H9 (cell line): ENCODE measurements around the gene C14orf132. TPM values are rescaled to one million over a fixed set of nuclear protein-coding genes. Genes with fewer than 3 reads are reported as not detected.

Experiments
- DNase-seq: peaks from one replicate; pipeline ENCODE4 v3.0.0-alpha.2; 2017
- H2AFZ ChIP-seq: one replicate; pipeline ENCODE4 v1.6.1; 2013; ENCODE audit warnings: mild to moderate bottlenecking, low read length, control low read depth, moderate library complexity
- H2AK5ac ChIP-seq: 2 replicates; pipeline ENCODE4 v1.6.1; 2013; ENCODE audit warnings: low read length, control low read depth, mixed read lengths; ENCODE audit not compliant: insufficient read length
- H2BK120ac ChIP-seq: one replicate; pipeline ENCODE4 v1.6.1; 2013; ENCODE audit warnings: low read depth, mild to moderate bottlenecking, low read length, control low read depth, inconsistent platforms; ENCODE audit not compliant: poor library complexity, severe bottlenecking
- H2BK12ac ChIP-seq: 2 replicates; pipeline ENCODE4 v1.6.1; 2013; ENCODE audit warnings: low read length, control low read depth, mixed read lengths, low read depth; ENCODE audit not compliant: insufficient read length
- H2BK15ac ChIP-seq: 2 replicates; pipeline ENCODE4 v1.6.1; 2013; ENCODE audit warnings: low read depth, low read length, control low read depth
- H2BK20ac ChIP-seq: one replicate; pipeline ENCODE4 v1.6.1; 2013; ENCODE audit warnings: low read depth, mild to moderate bottlenecking, low read length, control low read depth, inconsistent platforms; ENCODE audit not compliant: poor library complexity, severe bottlenecking
- H2BK5ac ChIP-seq: 2 replicates; pipeline ENCODE4 v1.6.1; 2013; ENCODE audit warnings: low read length, control low read depth, mixed read lengths; ENCODE audit not compliant: insufficient read length
- H3K14ac ChIP-seq: 2 replicates; pipeline ENCODE4 v1.6.1; 2013; ENCODE audit warnings: low read length, control low read depth; ENCODE audit not compliant: insufficient read depth
- H3K18ac ChIP-seq: 2 replicates; pipeline ENCODE4 v1.6.1; 2013; ENCODE audit warnings: low read depth, mild to moderate bottlenecking, mixed read lengths, low read length, control low read depth; ENCODE audit not compliant: insufficient read length
- H3K23ac ChIP-seq: 2 replicates; pipeline ENCODE4 v1.6.1; 2013; ENCODE audit warnings: low read length, control low read depth, mixed read lengths, low read depth; ENCODE audit not compliant: insufficient read length
- H3K23me2 ChIP-seq: 2 replicates; pipeline ENCODE4 v1.6.1; 2013; ENCODE audit warnings: low read depth, mild to moderate bottlenecking, mixed read lengths, low read length, control low read depth; ENCODE audit not compliant: insufficient read length, poor library complexity, severe bottlenecking
- H3K27ac ChIP-seq: 2 replicates; pipeline ENCODE4 v1.5.1; 2013; ENCODE audit warnings: low read length, control low read depth, mixed read lengths, low read depth; ENCODE audit not compliant: insufficient read length
- H3K27me3 ChIP-seq: 2 replicates; pipeline ENCODE4 v1.6.1; 2013; ENCODE audit warnings: low read length, control low read depth, inconsistent platforms; ENCODE audit not compliant: insufficient read depth
- H3K4ac ChIP-seq: 2 replicates; pipeline ENCODE4 v1.6.1; 2013; ENCODE audit warnings: low read depth, mild to moderate bottlenecking, control low read depth, inconsistent platforms, low read length, moderate library complexity
- H3K4me1 ChIP-seq: 2 replicates; pipeline ENCODE4 v1.6.1; 2013; ENCODE audit warnings: low read length, control low read depth, inconsistent platforms; ENCODE audit not compliant: insufficient read depth
- H3K4me2 ChIP-seq: 2 replicates; pipeline ENCODE4 v1.6.1; 2013; ENCODE audit warnings: low read length, control low read depth, mixed read lengths; ENCODE audit not compliant: insufficient read length, insufficient read depth
- H3K56ac ChIP-seq: 2 replicates; pipeline ENCODE4 v1.6.1; 2013; ENCODE audit warnings: low read depth, mild to moderate bottlenecking, mixed read lengths, low read length, control low read depth; ENCODE audit not compliant: insufficient read length
- H3K79me1 ChIP-seq: 2 replicates; pipeline ENCODE4 v1.6.1; 2013; ENCODE audit warnings: low read depth, mild to moderate bottlenecking, moderate library complexity, low read length, control low read depth, inconsistent platforms; ENCODE audit not compliant: insufficient read depth, poor library complexity, severe bottlenecking
- H3K79me2 ChIP-seq: 2 replicates; pipeline ENCODE4 v1.6.1; 2013; ENCODE audit warnings: low read length, control low read depth, inconsistent platforms; ENCODE audit not compliant: insufficient read depth
- H3K9ac ChIP-seq: 2 replicates; pipeline ENCODE4 v1.6.1; 2013; ENCODE audit warnings: low read length, control low read depth, mixed read lengths; ENCODE audit not compliant: insufficient read length; ENCODE audit errors: extremely low read depth
- H3K9me3 ChIP-seq: one replicate; pipeline ENCODE4 v1.6.1; 2013; ENCODE audit warnings: low read depth, low read length, inconsistent platforms; ENCODE audit not compliant: control insufficient read depth
- H3T11ph ChIP-seq: one replicate; pipeline ENCODE4 v1.6.1; 2013; ENCODE audit warnings: mild to moderate bottlenecking, low read length, control low read depth, inconsistent platforms
- H4K20me1 ChIP-seq: one replicate; pipeline ENCODE4 v1.6.1; 2013; ENCODE audit not compliant: control insufficient read depth, insufficient read length, insufficient read depth
- H4K5ac ChIP-seq: 2 replicates; pipeline ENCODE4 v1.6.1; 2013; ENCODE audit warnings: low read depth, mild to moderate bottlenecking, mixed read lengths, low read length, control low read depth; ENCODE audit not compliant: insufficient read length
- H4K8ac ChIP-seq: replicated peaks from 2 replicates; pipeline ENCODE4 v1.6.1; 2013; ENCODE audit warnings: low read length, control low read depth, mixed read lengths, low read depth; ENCODE audit not compliant: insufficient read length
- H4K91ac ChIP-seq: 2 replicates; pipeline ENCODE4 v1.6.1; 2013; ENCODE audit warnings: low read depth, mild to moderate bottlenecking, moderate library complexity, mixed read lengths, low read length, control low read depth; ENCODE audit not compliant: insufficient read length
- H3K27ac Mint-ChIP-seq, 3 experiments: 2 replicates in 2 of 3; 3 replicates in 1 of 3; pipeline ENCODE4 v1.8.0; 2020 to 2021; ENCODE audit warnings: mixed read lengths in 3 of 3, mild to moderate bottlenecking in 1 of 3, moderate library complexity in 1 of 3
- H3K27me3 Mint-ChIP-seq: 2 replicates; pipeline ENCODE4 v1.8.0; 2021; ENCODE audit warnings: low read depth, mild to moderate bottlenecking, moderate library complexity, mixed read lengths
- H3K36me3 Mint-ChIP-seq, 3 experiments: 2 replicates in 2 of 3; 3 replicates in 1 of 3; pipeline ENCODE4 v1.8.0; 2020 to 2021; ENCODE audit warnings: low read depth in 3 of 3, mixed read lengths in 3 of 3; ENCODE audit not compliant: insufficient read depth in 1 of 3
- H3K4me1 Mint-ChIP-seq, 2 experiments: 2 replicates each; pipeline ENCODE4 v1.8.0; 2020; ENCODE audit warnings: mixed read lengths in 2 of 2
- H3K4me3 Mint-ChIP-seq, 2 experiments: 2 replicates in 1 of 2; 3 replicates in 1 of 2; pipeline ENCODE4 v1.8.0; 2020 to 2021; ENCODE audit warnings: mild to moderate bottlenecking in 2 of 2, mixed read lengths in 2 of 2, moderate library complexity in 1 of 2
- H3K9me3 Mint-ChIP-seq, 2 experiments: 2 replicates in 1 of 2; 3 replicates in 1 of 2; pipeline ENCODE4 v1.8.0; 2020; ENCODE audit warnings: mild to moderate bottlenecking in 2 of 2, mixed read lengths in 2 of 2, moderate library complexity in 1 of 2
- CTCF ChIP-seq: fragments of 200-600 bp; sonication (generic); conservative IDR thresholded peaks from 3 replicates; pipeline ENCODE4 v1.8.0; 2021; ENCODE audit warnings: antibody characterized with exemption, mild to moderate bottlenecking
- WGBS: extraction: QIAGEN DNeasy Blood & Tissue Kit; methylation state at CpG from one replicate; pipeline ENCODE4 v1.1.7; 2013; ENCODE audit warnings: missing lambda C conversion rate, low lambda C conversion rate, mixed read lengths; ENCODE audit not compliant: insufficient read length; ENCODE audit errors: extremely low coverage; 5-methylcytosine and 5-hydroxymethylcytosine counted together
- total RNA-seq: library from RNA; stranded (reverse); gene quantifications from 2 replicates; pipeline ENCODE4 v1.2.1, GENCODE V29; 2021

The C14orf132 gene
- total RNA-seq, 1 experiment from 2014 or later: 5.7 TPM

GRCh38 chr14:96126783-96127271 lies 87.7 kb downstream of the C14orf132 start:
- no peak overlapping the region for H3K4me2 ChIP-seq
- Mint-ChIP-seq H3K9me3 (no peaks in the 10 kb centered on the region), H3K27me3 (peaks cover 73% of the 10 kb centered on the region), H3K27ac (no peak overlapping the region), H3K4me1 (no peaks in the 10 kb centered on the region; a peak in 1 of 4 replicates), H3K36me3 (no peaks in the 10 kb centered on the region), H3K4me3 (no peak overlapping the region)
- no peak overlapping the region for H3K9ac ChIP-seq
- H2AK5ac ChIP-seq: no peak overlapping the region
- no peaks in the 10 kb centered on the region for H3K79me2 ChIP-seq
- no peak overlapping the region for H3K4ac ChIP-seq
- no peaks in the 10 kb centered on the region; the same call in 1 of the 2 replicates for H3K27me3 ChIP-seq
- H3K18ac ChIP-seq: no peak overlapping the region
- no CpG with 5 or more reads among the region's 5 CpGs for WGBS
- no peak overlapping the region for H4K8ac ChIP-seq
- no peak overlapping the region for H3K56ac ChIP-seq
- H3K23ac ChIP-seq: no peak overlapping the region
- H3K14ac ChIP-seq: no peak overlapping the region
- H4K20me1 ChIP-seq: no peaks in the 10 kb centered on the region
- H4K5ac ChIP-seq: no peak overlapping the region
- no peak overlapping the region for H3T11ph ChIP-seq
- H3K9me3 ChIP-seq: no peaks in the 10 kb centered on the region
- no peak for TF ChIP-seq CTCF
- no peak for DNase-seq
- no peak overlapping the region for H4K91ac ChIP-seq
- H3K27ac ChIP-seq: no peak overlapping the region
- H3K23me2 ChIP-seq: no peaks in the 10 kb centered on the region
- H2BK5ac ChIP-seq: no peak overlapping the region
- no peak overlapping the region for H2BK20ac ChIP-seq
- no peak overlapping the region for H2BK15ac ChIP-seq
- H2BK120ac ChIP-seq: no peak overlapping the region
- no peaks in the 10 kb centered on the region for H3K79me1 ChIP-seq
- no peak overlapping the region for H2BK12ac ChIP-seq
- H2AFZ ChIP-seq: no peak overlapping the region
- no peaks in the 10 kb centered on the region for H3K4me1 ChIP-seq
